ENCODE measurements around the gene PUS7L. TPM values are rescaled to one million over a fixed set of nuclear protein-coding genes. Genes with fewer than 3 reads are reported as not detected.

Gene PUS7L
- 2.9 to 6.8 TPM (median 6.0 TPM) in 5 replicates for total RNA-seq (2022; extraction: Qiagen RNA extraction)

GRCh38 chr12:43758728-43759563 lies at the start of gene PUS7L, which contains the start of gene IRAK4:
Gene PUS7L (minus strand): TSS chr12:43758790. CDS start chr12:43755245, 3,545 bp downstream.
Gene IRAK4 (plus strand): TSS chr12:43758951. CDS start chr12:43768112, 9,161 bp downstream.

GRCh38 chr12:43805860-43806736 lies 47.5 kb upstream of the PUS7L start, which contains the start of gene TWF1:
Gene TWF1 (minus strand): TSS chr12:43806317. CDS start chr12:43806245, 72 bp downstream.

Other genes with a start within 250 kb of the PUS7L start
- gene ADAMTS20, start 206.6 kb downstream of the PUS7L start, total RNA-seq (2022; extraction: Qiagen RNA extraction), result not detected in 5 replicates
- 3.3 to 4.4 TPM (median 4.1 TPM) in 5 replicates for gene IRAK4, start 161 bp upstream of the PUS7L start, total RNA-seq (2022; extraction: Qiagen RNA extraction)
- gene TWF1, start 47.5 kb upstream of the PUS7L start, total RNA-seq (2022; extraction: Qiagen RNA extraction), result 60.3 to 93.5 TPM (median 81.7 TPM) in 5 replicates
- 1.6 to 2.3 TPM (median 1.9 TPM) in 5 replicates for gene TMEM117, start 77.3 kb upstream of the PUS7L start, total RNA-seq (2022; extraction: Qiagen RNA extraction)

Measured in A549 treated with dexamethasone at 1 μM for 4 hours (cell line).